Naive thymus-derived CD8-positive, alpha-beta T cell (primary cell): ENCODE data around the gene MRPL54. TPM values are rescaled to one million over a fixed set of nuclear protein-coding genes. Genes with fewer than 3 reads are reported as not detected.
A peak's percentile ranks its signal among the peaks of the same experiment; 100 is the strongest.

Source experiments
- ATAC-seq, 2 donors: fragments of 150-1000 bp; cut with Tn5 transposase in 1 of 2; sonication (Bioruptor Pico), chemical (Tn5 transposase) in 1 of 2; 1 replicate in 1 of 2; 2 replicates in 1 of 2; pipeline ENCODE4 v1.10.0; 2021; ENCODE audit warnings: mild to moderate bottlenecking in 2 of 2, moderate library complexity in 2 of 2
- POLR2A ChIA-PET: fragments of 350-600 bp; sonication (Branson Sonifier 250); formaldehyde crosslinking; loops from one replicate; lab custom pipeline; 2021; ENCODE audit warnings: antibody characterized with exemption; lab: Charles Lee
- DNase-seq, 10 donors: peaks; one replicate each; pipeline versions ENCODE4 v3.0.0 to v3.0.0-alpha.2; 2020 to 2022
- H3K27ac Mint-ChIP-seq, 10 donors: one replicate each; pipeline ENCODE4 v1.8.0; 2020 to 2022; ENCODE audit warnings: mild to moderate bottlenecking in 10 of 10, mixed read lengths in 10 of 10, moderate library complexity in 4 of 10, inconsistent platforms in 1 of 10
- H3K27me3 Mint-ChIP-seq, 5 donors: one replicate each; pipeline ENCODE4 v1.8.0; 2021 to 2022; ENCODE audit warnings: mixed read lengths in 5 of 5
- H3K36me3 Mint-ChIP-seq, 3 donors: one replicate each; pipeline ENCODE4 v1.8.0; 2020 to 2022; ENCODE audit warnings: mixed read lengths in 3 of 3, mild to moderate bottlenecking in 2 of 3, inconsistent platforms in 1 of 3
- H3K4me1 Mint-ChIP-seq, 4 donors: one replicate each; pipeline ENCODE4 v1.8.0; 2021 to 2022; ENCODE audit warnings: mixed read lengths in 4 of 4
- H3K4me3 Mint-ChIP-seq, 10 donors: one replicate each; pipeline ENCODE4 v1.8.0; 2020 to 2022; ENCODE audit warnings: mild to moderate bottlenecking in 10 of 10, mixed read lengths in 10 of 10, moderate library complexity in 6 of 10, inconsistent platforms in 1 of 10
- H3K9me3 Mint-ChIP-seq, 9 donors: one replicate each; pipeline ENCODE4 v1.8.0; 2020 to 2022; ENCODE audit warnings: mixed read lengths in 9 of 9, mild to moderate bottlenecking in 3 of 9, inconsistent platforms in 1 of 9, moderate library complexity in 1 of 9
- polyA plus RNA-seq, 3 donors: library from polyadenylated mRNA; unstranded; fragments of 300-500 nt; fragmentation: Illumina TruSeq; gene quantifications; one replicate each; pipeline ENCODE4 v1.2.3, GENCODE V29; 2021
- total RNA-seq, 8 experiments: library from RNA in 2 of 8; stranded (reverse) in 2 of 8; gene quantifications; one replicate each; pipeline ENCODE4 v1.2.3 and lab custom pipeline; 2021 to 2026

MRPL54 gene
- total and polyA plus RNA-seq, 5 experiments from 2014 or later, result 51.6 to 168 (median 92.5) TPM

GRCh38 chr19:3790941-3791340 is 28.5 kb downstream of the MRPL54 start:
- no peak for ATAC-seq
- peaks cover 0 to 5% (median 0%) of the 10 kb centered on the region in 9 donors for H3K9me3 Mint-ChIP-seq
- peak overlapping the region in 2 of 10 donors; percentile 27 to 90 for H3K27ac Mint-ChIP-seq
- H3K4me1 Mint-ChIP-seq, result peaks cover 6 to 34% (median 14%) of the 10 kb centered on the region in 4 donors
- DNase-seq, result no peak
- H3K36me3 Mint-ChIP-seq, result peaks cover 0 to 4% (median 0%) of the 10 kb centered on the region in 3 donors
- POLR2A ChIA-PET, result no interaction called here
- no peak overlapping the region for H3K4me3 Mint-ChIP-seq
- H3K27me3 Mint-ChIP-seq, result no peaks in the 10 kb centered on the region

- H3K27ac Mint-ChIP-seq, result no peak overlapping the region
- POLR2A ChIA-PET, result interaction anchor here (0.6 kb wide), 1 partner anchor 551 kb away, joined by 3 read pairs; the partner anchor contains the start of gene MPND
- peaks cover 0 to 9% (median 6%) of the 10 kb centered on the region in 3 donors for H3K36me3 Mint-ChIP-seq
- H3K27me3 Mint-ChIP-seq, result no peaks in the 10 kb centered on the region
- H3K9me3 Mint-ChIP-seq, result peaks cover 0 to 15% (median 6%) of the 10 kb centered on the region in 9 donors
- no peak for ATAC-seq
- no peak overlapping the region for H3K4me3 Mint-ChIP-seq
- H3K4me1 Mint-ChIP-seq, result peaks cover 6 to 30% (median 16%) of the 10 kb centered on the region in 4 donors
- DNase-seq, result no peak
Observed at GRCh38 chr19:3792114-3792513, 29.6 kb downstream of the MRPL54 start.

GRCh38 chr19:3793799-3794198 is 31.3 kb downstream of the MRPL54 start:
- Mint-ChIP-seq H3K4me3 (no peak overlapping the region), H3K9me3 (peaks cover 0 to 15% (median 6%) of the 10 kb centered on the region in 9 donors), H3K36me3 (peaks cover 0 to 9% (median 6%) of the 10 kb centered on the region in 3 donors), H3K4me1 (peaks cover 10 to 31% (median 23%) of the 10 kb centered on the region in 4 donors), H3K27me3 (no peaks in the 10 kb centered on the region), H3K27ac (peak overlapping the region in 3 of 10 donors; percentile 14 to 32 (median 26))
- DNase-seq (no peak), ATAC-seq (no peak)
- POLR2A ChIA-PET, result no interaction called here

GRCh38 chr19:3796358-3796757 is 33.9 kb downstream of the MRPL54 start:
- H3K27ac Mint-ChIP-seq, result peak overlapping the region in 2 of 10 donors; percentile 9 to 68
- ATAC-seq, result no peak
- H3K9me3 Mint-ChIP-seq, result peaks cover 0 to 14% (median 6%) of the 10 kb centered on the region in 9 donors
- POLR2A ChIA-PET, result interaction anchor here (0.6 to 2.0 kb wide), 4 partner anchors 15 to 344 kb away, joined by 4 to 6 read pairs (median 4); partner anchors contain the start of gene MRPL54
- H3K36me3 Mint-ChIP-seq, result peaks cover 0 to 6% (median 5%) of the 10 kb centered on the region in 3 donors
- no peak for DNase-seq
- peaks cover 7 to 34% (median 27%) of the 10 kb centered on the region in 4 donors for H3K4me1 Mint-ChIP-seq
- no peak overlapping the region for H3K4me3 Mint-ChIP-seq
- H3K27me3 Mint-ChIP-seq, result no peaks in the 10 kb centered on the region

- peak; percentile 49 to 84 for ATAC-seq
- peaks cover 0 to 6% (median 5%) of the 10 kb centered on the region in 3 donors for H3K36me3 Mint-ChIP-seq
- peaks cover 0 to 12% (median 6%) of the 10 kb centered on the region in 9 donors for H3K9me3 Mint-ChIP-seq
- H3K27ac Mint-ChIP-seq, result peak overlapping the region; percentile 7 to 95 (median 76)
- peaks cover 7 to 47% (median 34%) of the 10 kb centered on the region in 4 donors for H3K4me1 Mint-ChIP-seq
- no peaks in the 10 kb centered on the region for H3K27me3 Mint-ChIP-seq
- peak overlapping the region; percentile 2 to 86 (median 58) for H3K4me3 Mint-ChIP-seq
- POLR2A ChIA-PET, result interaction anchor here (1.2 to 2.1 kb wide), 3 partner anchors 9 to 36 kb away, joined by 3 to 13 read pairs (median 8); partner anchors contain the start of genes APBA3 and MRPL54
- DNase-seq, result peak in 6 of 10 donors; percentile 14 to 68 (median 48)
Observed at GRCh38 chr19:3798137-3798536, 35.7 kb downstream of the MRPL54 start.

GRCh38 chr19:3800996-3801395 is 38.5 kb downstream of the MRPL54 start:
- peak overlapping the region in 5 of 10 donors; percentile 20 to 75 (median 37) for H3K27ac Mint-ChIP-seq

GRCh38 chr19:3801412-3802096 is 39.1 kb downstream of the MRPL54 start:
- POLR2A ChIA-PET, result interaction anchor here (0.6 to 0.9 kb wide), 2 partner anchors 11 to 14 kb away, joined by 3 to 4 read pairs; no protein-coding TSS in a partner anchor
- ATAC-seq (peak; percentile 87 to 89), DNase-seq (peak; percentile 38 to 78 (median 64))

More at GRCh38 chr19:3800996-3801395, 38.5 kb downstream of the MRPL54 start:
- H3K4me1 Mint-ChIP-seq, result peaks cover 8 to 59% (median 39%) of the 10 kb centered on the region in 4 donors
- H3K36me3 Mint-ChIP-seq, result peaks cover 0 to 6% (median 5%) of the 10 kb centered on the region in 3 donors
- peaks cover 0 to 11% (median 6%) of the 10 kb centered on the region in 9 donors for H3K9me3 Mint-ChIP-seq
- POLR2A ChIA-PET, result interaction anchor here (0.6 to 0.9 kb wide), 3 partner anchors 11 to 15 kb away, joined by 3 to 6 read pairs (median 4); no protein-coding TSS in a partner anchor
- no peak for ATAC-seq
- DNase-seq, result no peak
- peak overlapping the region; percentile 55 to 85 (median 70) for H3K4me3 Mint-ChIP-seq
- no peaks in the 10 kb centered on the region for H3K27me3 Mint-ChIP-seq

GRCh38 chr19:3803114-3803888 is 40.8 kb downstream of the MRPL54 start:
- Mint-ChIP-seq H3K4me1 (peaks cover 7 to 60% (median 41%) of the 10 kb centered on the region in 4 donors), H3K36me3 (no peaks in the 10 kb centered on the region), H3K27me3 (no peaks in the 10 kb centered on the region), H3K9me3 (peaks cover 0 to 2% (median 0%) of the 10 kb centered on the region in 9 donors), H3K27ac (peak overlapping the region in 5 of 10 donors; percentile 24 to 81 (median 71)), H3K4me3 (peak overlapping the region in 2 of 10 donors; percentile 30 to 33)
- ATAC-seq (no peak), DNase-seq (no peak)
- POLR2A ChIA-PET, result interaction anchor here (2.0 kb wide), 1 partner anchor 41 kb away, joined by 6 read pairs; the partner anchor contains the start of gene MRPL54

More at GRCh38 chr19:3801412-3802096, 39.1 kb downstream of the MRPL54 start:
- Mint-ChIP-seq H3K9me3 (peaks cover 0 to 9% (median 4%) of the 10 kb centered on the region in 9 donors), H3K4me1 (peaks cover 8 to 58% (median 41%) of the 10 kb centered on the region in 4 donors), H3K27ac (peak overlapping the region in 7 of 10 donors; percentile 9 to 92 (median 37)), H3K36me3 (peaks cover 0 to 5% (median 3%) of the 10 kb centered on the region in 3 donors), H3K27me3 (no peaks in the 10 kb centered on the region), H3K4me3 (peak overlapping the region; percentile 55 to 85 (median 70))

GRCh38 chr19:3803986-3804385 is 41.5 kb downstream of the MRPL54 start:
- Mint-ChIP-seq H3K36me3 (no peaks in the 10 kb centered on the region), H3K4me3 (no peak overlapping the region), H3K27me3 (no peaks in the 10 kb centered on the region), H3K27ac (peak overlapping the region in 3 of 10 donors; percentile 6 to 77 (median 37)), H3K9me3 (peaks cover 0 to 2% (median 0%) of the 10 kb centered on the region in 9 donors), H3K4me1 (peaks cover 8 to 55% (median 38%) of the 10 kb centered on the region in 4 donors)
- POLR2A ChIA-PET, result interaction anchor here (2.0 kb wide), 1 partner anchor 41 kb away, joined by 6 read pairs; the partner anchor contains the start of gene MRPL54
- DNase-seq (no peak), ATAC-seq (no peak)

GRCh38 chr19:3804429-3804828 is 41.9 kb downstream of the MRPL54 start:
- Mint-ChIP-seq H3K4me3 (no peak overlapping the region), H3K27ac (peak overlapping the region in 1 of 10 donors; percentile 11), H3K9me3 (peaks cover 0 to 2% (median 0%) of the 10 kb centered on the region in 9 donors), H3K27me3 (no peaks in the 10 kb centered on the region), H3K36me3 (no peaks in the 10 kb centered on the region), H3K4me1 (peaks cover 6 to 54% (median 34%) of the 10 kb centered on the region in 4 donors)
- ATAC-seq (no peak), DNase-seq (no peak)
- POLR2A ChIA-PET, result interaction anchor here (2.0 kb wide), 1 partner anchor 42 kb away, joined by 6 read pairs; the partner anchor contains the start of gene MRPL54

- H3K27me3 Mint-ChIP-seq, result no peaks in the 10 kb centered on the region
- peaks cover 6 to 56% (median 34%) of the 10 kb centered on the region in 4 donors for H3K4me1 Mint-ChIP-seq
- H3K27ac Mint-ChIP-seq, result no peak overlapping the region
- POLR2A ChIA-PET, result interaction anchor here (0.8 kb wide), 1 partner anchor 11 kb away, joined by 3 read pairs; no protein-coding TSS in a partner anchor
- ATAC-seq, result no peak
- H3K4me3 Mint-ChIP-seq, result no peak overlapping the region
- DNase-seq, result no peak
- no peaks in the 10 kb centered on the region for H3K36me3 Mint-ChIP-seq
- peaks cover 0 to 2% (median 0%) of the 10 kb centered on the region in 9 donors for H3K9me3 Mint-ChIP-seq
Observed at GRCh38 chr19:3805859-3806258, 43.4 kb downstream of the MRPL54 start.
